Endothelial cell of umbilical vein (primary cell): ENCODE data around the gene ARHGEF10L. TPM values are rescaled to one million over a fixed set of nuclear protein-coding genes. Genes with fewer than 3 reads are reported as not detected.

Experiments used
- BruUV-seq: library from RNA; stranded (reverse); fragments of 400-500 nt; replicated peaks from 2 replicates; lab custom pipeline; 2021; lab: Mats Ljungman, UMichigan
- CTCF ChIA-PET: fragments of 300-600, 350-600 bp; sonication (Branson Sonifier 250); formaldehyde crosslinking; loops from one replicate; lab custom pipeline; 2021; ENCODE audit warnings: antibody characterized with exemption, inconsistent platforms; lab: Charles Lee
- POLR2A ChIA-PET: fragments of 300-600, 350-600 bp; sonication (Branson Sonifier 250); formaldehyde crosslinking; loops from one replicate; lab custom pipeline; 2021; ENCODE audit warnings: antibody characterized with exemption, inconsistent platforms; lab: Charles Lee
- DNase-seq: peaks from one replicate; pipeline ENCODE4 v3.0.0-alpha.2; 2011; ENCODE audit warnings: low read depth, low spot score
- FAIRE-seq: peaks from 2 replicates; lab custom pipeline; 2011; peaks lifted over from hg19 to GRCh38; lab: Jason Lieb, UNC
- H2AFZ ChIP-seq: 2 replicates; pipeline ENCODE4 v1.6.0; 2012; ENCODE audit warnings: low read depth, low read length, control low read depth, inconsistent platforms
- H3K27ac ChIP-seq: 2 replicates; pipeline ENCODE4 v1.5.1; 2011; ENCODE audit warnings: low read depth, mild to moderate bottlenecking, control low read depth, low read length, moderate library complexity; ENCODE audit not compliant: insufficient read depth
- H3K27me3 ChIP-seq, 2 experiments: 2 replicates each; pipeline versions ENCODE4 v1.6.0 to v1.6.1; 2011; ENCODE audit warnings: low read length in 2 of 2, mixed read lengths in 1 of 2; ENCODE audit not compliant: control insufficient read depth in 2 of 2, insufficient read depth in 2 of 2
- H3K36me3 ChIP-seq, 2 experiments: 2 replicates in 1 of 2; 3 replicates in 1 of 2; pipeline ENCODE4 v1.5.1; 2011; ENCODE audit warnings: low read length in 2 of 2, mild to moderate bottlenecking in 1 of 2, moderate library complexity in 1 of 2; ENCODE audit not compliant: control insufficient read depth in 2 of 2, insufficient read depth in 2 of 2; ENCODE audit errors: extremely low read depth in 1 of 2
- H3K4me1 ChIP-seq: 3 replicates; pipeline ENCODE4 v1.5.1; 2011; ENCODE audit warnings: mild to moderate bottlenecking, low read length; ENCODE audit not compliant: control insufficient read depth, insufficient read depth; ENCODE audit errors: extremely low read depth
- H3K4me2 ChIP-seq: 2 replicates; pipeline ENCODE4 v1.6.1; 2011; ENCODE audit warnings: low read length, control low read depth, mixed read lengths; ENCODE audit not compliant: insufficient read depth
- H3K4me3 ChIP-seq, 3 experiments: fragments of 200-600 bp in 1 of 3; sonication (generic), shearing (Covaris generic) in 1 of 3; replicated peaks in 1 of 3; 2 replicates each; pipeline ENCODE4 v1.5.1; 2011 to 2016; ENCODE audit warnings: control low read depth in 3 of 3, low read length in 3 of 3, mild to moderate bottlenecking in 2 of 3, inconsistent platforms in 1 of 3, low read depth in 1 of 3, moderate library complexity in 1 of 3; ENCODE audit not compliant: insufficient read depth in 1 of 3
- H3K79me2 ChIP-seq: 2 replicates; pipeline ENCODE4 v1.6.0; 2012; ENCODE audit warnings: low read length, inconsistent platforms; ENCODE audit not compliant: control insufficient read depth, insufficient read depth
- H3K9ac ChIP-seq: replicated peaks from 2 replicates; pipeline ENCODE3; 2011; ENCODE audit warnings: low read length, control low read depth; ENCODE audit not compliant: insufficient read depth; ENCODE audit errors: extremely low read depth
- H3K9me1 ChIP-seq: replicated peaks from 3 replicates; pipeline ENCODE4 v1.6.0; 2011; ENCODE audit warnings: mild to moderate bottlenecking, low read length; ENCODE audit not compliant: control insufficient read depth, insufficient read depth; ENCODE audit errors: extremely low read depth
- H3K9me3 ChIP-seq: replicated peaks from 2 replicates; pipeline ENCODE4 v1.5.1; 2012; ENCODE audit warnings: low read length, inconsistent platforms; ENCODE audit not compliant: control insufficient read depth, insufficient read depth
- H4K20me1 ChIP-seq: replicated peaks from 2 replicates; pipeline ENCODE3; 2011; ENCODE audit warnings: mild to moderate bottlenecking, low read length; ENCODE audit not compliant: control insufficient read depth, insufficient read depth; ENCODE audit errors: extremely low read depth
- CTCF ChIP-seq, 2 donors: IDR thresholded peaks; 1 replicate in 1 of 2; 2 replicates in 1 of 2; pipeline ENCODE4 v1.5.1; 2011; ENCODE audit warnings: low read length in 2 of 2, mild to moderate bottlenecking in 2 of 2, moderate library complexity in 2 of 2, control low read depth in 1 of 2, inconsistent platforms in 1 of 2, low read depth in 1 of 2; ENCODE audit not compliant: insufficient read depth in 1 of 2; ENCODE audit errors: extremely low read depth in 1 of 2
- EZH2 ChIP-seq: IDR thresholded peaks from 2 replicates; pipeline ENCODE4 v1.6.1; 2012; ENCODE audit warnings: borderline replicate concordance, low read depth, mild to moderate bottlenecking, moderate library complexity, low read length, inconsistent platforms; ENCODE audit not compliant: severe bottlenecking
- FOS ChIP-seq: IDR thresholded peaks from 2 replicates; pipeline ENCODE4 v1.6.1; 2011; ENCODE audit warnings: mild to moderate bottlenecking, low read length, moderate library complexity, borderline replicate concordance; ENCODE audit not compliant: insufficient read depth
- GATA2 ChIP-seq: IDR thresholded peaks from 2 replicates; pipeline ENCODE4 v1.7.0; 2011; ENCODE audit warnings: low read depth, mild to moderate bottlenecking, moderate library complexity, mixed read lengths, low read length; ENCODE audit not compliant: insufficient read length, insufficient read depth
- JUN ChIP-seq: IDR thresholded peaks from 2 replicates; pipeline ENCODE4 v1.6.1; 2011; ENCODE audit warnings: borderline replicate concordance, low read depth; ENCODE audit not compliant: insufficient read length, insufficient read depth
- MAX ChIP-seq: IDR thresholded peaks from 2 replicates; pipeline ENCODE4 v1.6.1; 2011; ENCODE audit not compliant: insufficient read depth, insufficient read length
- MYC ChIP-seq: IDR thresholded peaks from one replicate; pipeline ENCODE4 v1.6.1; 2011; ENCODE audit warnings: mild to moderate bottlenecking, low read depth, low read length
- POLR2A ChIP-seq: IDR thresholded peaks from 2 replicates; pipeline ENCODE4 v1.6.1; 2012; ENCODE audit warnings: low read depth, mild to moderate bottlenecking, control low read depth, low read length
- POLR2AphosphoS5 ChIP-seq: IDR thresholded peaks from 2 replicates; pipeline ENCODE4 v1.6.1; 2012; ENCODE audit warnings: low read depth, mild to moderate bottlenecking, control low read depth, low read length, moderate library complexity; ENCODE audit not compliant: insufficient read depth
- dilution Hi-C: fragments of 300-500 bp; cut with MboI; formaldehyde crosslinking; loops from one replicate; pipeline ENCODE4 v1.15.0; 2019; ENCODE audit warnings: low sequenced_read_pairs; ENCODE audit not compliant: extremely low pct_ligation_motif_present
- intact Hi-C: fragments of 100-400 bp; cut with micrococcal nuclease; formaldehyde crosslinking; loops from one replicate; pipeline ENCODE4 v1.10.0; 2022
- polyA plus RNA-seq, 4 experiments: library from polyadenylated mRNA; depleted of rRNA in 3 of 4; stranded (reverse) in 3 of 4; unstranded in 1 of 4; fragments of >200 nt; gene quantifications; 2 replicates each; pipeline versions ENCODE4 v1.2.1 to v1.2.3, GENCODE V29; 2011 to 2012; ENCODE audit warnings: missing spikeins in 1 of 4
- total RNA-seq: library from RNA; stranded (reverse); gene quantifications from 2 replicates; pipeline ENCODE4 v1.2.3, GENCODE V29; 2021

The ARHGEF10L gene
- total and polyA plus RNA-seq, 2 donors (not counting 3 experiments of a cell fraction or from before 2014, with no cell fraction given) = 1.9 to 5.2 TPM

GRCh38 chr1:17729909-17730308 lies 190.4 kb downstream of the ARHGEF10L start:
- intact Hi-C loops = no loop called here
- CTCF ChIA-PET = no interaction called here
- no peaks in the 10 kb centered on the region for H4K20me1 ChIP-seq

More at GRCh38 chr1:17729909-17730308, 190.4 kb downstream of the ARHGEF10L start:
- no peak overlapping the region for H3K9ac ChIP-seq
- H3K4me2 ChIP-seq = no peak overlapping the region
- no peaks in the 10 kb centered on the region for H3K4me1 ChIP-seq
- DNase-seq (no peak), FAIRE-seq (no peak)
- no peaks in the 10 kb centered on the region for H3K9me3 ChIP-seq
- no peak overlapping the region for H3K4me3 ChIP-seq
- no peaks in the 10 kb centered on the region for H3K79me2 ChIP-seq
- H3K9me1 ChIP-seq = no peaks in the 10 kb centered on the region
- dilution Hi-C loops = no loop called here
- POLR2A ChIA-PET = no interaction called here
- H3K27ac ChIP-seq = no peak overlapping the region
- no TSS peak for BruUV-seq
- H3K36me3 ChIP-seq = no peaks in the 10 kb centered on the region
- H2AFZ ChIP-seq = no peak overlapping the region
- H3K27me3 ChIP-seq = no peaks in the 10 kb centered on the region
- TF ChIP-seq FOS (no peak), MAX (no peak), GATA2 (no peak), EZH2 (no peak), POLR2AphosphoS5 (no peak), POLR2A (no peak), JUN (no peak), MYC (no peak), CTCF (IDR thresholded peaks at IDR 0.05; ENCODE audit: extremely low read depth in 1 of 2, insufficient read depth in 1 of 2, low read depth in 1 of 2, low read length in 2 of 2) (no peak)
